Measurements from ENCODE around the gene AGPAT2.

AGPAT2 gene

DNA sequence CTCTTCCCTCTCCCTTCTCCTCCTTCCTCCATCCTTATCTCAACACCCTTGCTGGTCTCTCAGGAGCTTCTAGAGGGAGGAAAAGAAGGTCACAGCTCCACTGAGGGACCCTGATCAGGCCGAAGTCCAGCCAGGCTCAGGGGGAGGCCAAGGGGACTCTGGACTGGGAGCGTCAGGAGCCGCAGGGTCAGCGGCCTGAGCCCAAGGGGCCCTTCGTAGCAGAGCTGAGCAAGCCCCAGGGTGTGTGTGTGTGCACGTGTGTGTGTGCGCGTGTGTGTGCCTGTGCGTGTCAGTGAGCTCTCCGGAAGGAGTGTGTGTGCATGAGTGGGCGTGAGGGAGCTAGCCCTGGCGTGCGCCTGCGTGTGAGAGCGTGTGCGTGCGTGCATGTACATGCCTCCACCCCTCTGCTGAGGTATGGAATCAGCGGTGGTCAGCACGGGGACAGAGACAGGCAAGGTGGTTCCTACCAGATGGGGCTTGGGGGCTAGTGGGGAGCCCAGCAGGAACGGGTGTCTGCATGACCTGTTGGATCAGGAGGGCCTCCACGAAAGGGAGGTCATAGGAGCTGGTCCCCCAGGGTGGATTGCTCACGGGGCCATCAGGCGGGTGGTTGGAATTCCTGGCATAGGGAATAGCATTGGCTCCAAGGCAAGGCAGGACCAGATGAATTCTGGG lies 10.0 kb upstream of the AGPAT2 start:
- Mint-ChIP-seq H3K27me3 (peaks cover 18% of the 10 kb centered on the region), H3K4me1 (peaks cover 70% of the 10 kb centered on the region), H3K9me3 (no peaks in the 10 kb centered on the region), H3K27ac (peak overlapping the region in 1 of 2 donors; percentile 85), H3K4me3 (peak overlapping the region in 1 of 2 donors; percentile 83)
- ATAC-seq = no peak
- DNase-seq = no peak

DNA sequence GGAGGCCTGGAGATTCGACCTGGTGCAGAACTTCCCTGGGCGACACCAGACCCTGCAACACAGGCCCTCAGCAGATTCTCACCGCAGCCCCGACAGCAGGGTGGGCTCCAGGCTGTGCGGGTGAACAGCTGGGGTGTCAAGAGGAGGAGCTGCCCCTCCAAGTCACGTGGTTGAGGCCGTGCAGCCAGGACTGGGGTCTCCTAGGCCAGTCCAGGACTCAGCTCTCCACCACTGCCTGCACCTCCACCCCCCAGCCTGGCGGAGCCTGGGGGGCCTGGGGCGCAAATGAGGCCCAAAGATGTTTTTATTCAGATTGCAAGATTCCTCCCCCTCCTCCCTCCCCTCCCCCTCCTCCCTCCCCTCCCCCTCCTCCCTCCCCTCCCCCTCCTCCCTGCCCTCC lies 9.2 kb upstream of the AGPAT2 start:
- ATAC-seq (no peak), DNase-seq (no peak)
- no peaks in the 10 kb centered on the region for H3K9me3 Mint-ChIP-seq
- H3K4me3 Mint-ChIP-seq = peak overlapping the region in 1 of 2 donors; percentile 76
- peak overlapping the region in 1 of 2 donors; percentile 34 for H3K27ac Mint-ChIP-seq
- peaks cover 62% of the 10 kb centered on the region for H3K4me1 Mint-ChIP-seq
- H3K27me3 Mint-ChIP-seq = peaks cover 18% of the 10 kb centered on the region

DNA sequence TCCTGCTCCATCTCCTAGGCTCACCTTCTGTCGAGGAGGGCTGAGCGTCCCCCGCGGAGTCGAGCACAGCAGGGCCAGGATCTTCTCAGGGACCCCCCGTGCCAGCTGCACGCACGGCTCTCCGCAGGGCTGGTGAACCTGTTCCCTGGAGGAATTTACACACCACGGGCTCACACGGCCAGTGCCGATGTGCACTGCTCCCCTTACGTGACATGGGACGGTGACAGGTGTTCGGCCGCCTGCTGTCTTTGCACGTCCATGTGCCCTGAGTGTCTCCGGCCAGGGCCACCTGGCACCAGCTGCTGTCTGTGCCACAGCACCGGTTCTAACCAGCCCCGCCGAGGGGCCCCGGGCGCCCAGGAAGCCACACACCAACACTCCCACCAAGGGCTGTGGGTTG lies 8.7 kb upstream of the AGPAT2 start:
- Mint-ChIP-seq H3K9me3 (no peaks in the 10 kb centered on the region), H3K27ac (peak overlapping the region in 1 of 2 donors; percentile 19), H3K4me3 (peak overlapping the region in 1 of 2 donors; percentile 76), H3K4me1 (peaks cover 57% of the 10 kb centered on the region), H3K27me3 (peaks cover 18% of the 10 kb centered on the region)
- DNase-seq (no peak), ATAC-seq (no peak)

GRCh38 chr9:136695435-136695895 lies 8.2 kb upstream of the AGPAT2 start:
- Mint-ChIP-seq H3K27me3 (peaks cover 18% of the 10 kb centered on the region), H3K4me1 (peaks cover 52% of the 10 kb centered on the region), H3K4me3 (peak overlapping the region in 1 of 2 donors; percentile 76), H3K9me3 (no peaks in the 10 kb centered on the region), H3K27ac (no peak overlapping the region)
- no peak for ATAC-seq
- no peak for DNase-seq

GRCh38 chr9:136694872-136695247 lies 7.6 kb upstream of the AGPAT2 start:
- no peak for ATAC-seq
- Mint-ChIP-seq H3K27me3 (peaks cover 18% of the 10 kb centered on the region), H3K9me3 (no peaks in the 10 kb centered on the region), H3K4me3 (peak overlapping the region in 1 of 2 donors; percentile 21), H3K4me1 (peaks cover 46% of the 10 kb centered on the region), H3K27ac (peak overlapping the region in 1 of 2 donors; percentile 90)
- DNase-seq = no peak

DNA sequence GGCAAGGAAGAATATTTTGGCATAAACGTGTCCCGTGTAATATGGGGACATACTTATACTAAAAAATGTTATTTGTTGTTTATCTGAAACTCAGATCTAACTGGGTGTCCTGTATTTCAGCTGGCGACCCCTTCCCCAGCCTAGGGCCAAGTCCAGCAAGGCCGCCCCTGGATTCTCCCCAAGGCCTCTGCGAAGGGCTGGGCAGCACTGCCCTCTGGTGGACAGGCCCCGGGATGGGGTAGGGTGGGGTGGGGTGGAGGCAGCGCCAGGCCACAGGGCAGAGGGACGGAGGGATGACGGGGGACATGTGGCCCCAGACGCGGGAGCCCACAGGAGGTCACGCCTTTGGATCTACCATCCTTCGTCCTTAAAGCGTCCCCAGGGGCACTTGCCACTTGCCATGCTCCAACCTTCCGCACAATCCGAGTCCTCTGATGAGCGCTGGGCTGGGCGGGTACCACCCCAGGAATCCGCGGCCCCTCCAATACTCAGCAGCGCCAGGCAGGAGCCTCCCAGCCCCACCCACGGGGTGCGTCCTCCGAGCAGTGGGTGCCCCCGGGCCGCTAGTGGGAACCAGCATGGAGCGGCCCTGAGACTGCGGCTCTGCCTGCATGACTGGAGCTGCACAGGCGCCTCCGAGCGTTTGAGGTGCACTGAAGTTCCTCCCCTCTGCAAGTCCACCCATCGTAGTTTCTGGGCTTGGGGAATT lies 7.1 kb upstream of the AGPAT2 start:
- Mint-ChIP-seq H3K4me3 (no peak overlapping the region), H3K27ac (no peak overlapping the region), H3K27me3 (peaks cover 18% of the 10 kb centered on the region), H3K9me3 (no peaks in the 10 kb centered on the region), H3K4me1 (peaks cover 46% of the 10 kb centered on the region)
- peak; percentile 64 for ATAC-seq
- DNase-seq = no peak

DNA sequence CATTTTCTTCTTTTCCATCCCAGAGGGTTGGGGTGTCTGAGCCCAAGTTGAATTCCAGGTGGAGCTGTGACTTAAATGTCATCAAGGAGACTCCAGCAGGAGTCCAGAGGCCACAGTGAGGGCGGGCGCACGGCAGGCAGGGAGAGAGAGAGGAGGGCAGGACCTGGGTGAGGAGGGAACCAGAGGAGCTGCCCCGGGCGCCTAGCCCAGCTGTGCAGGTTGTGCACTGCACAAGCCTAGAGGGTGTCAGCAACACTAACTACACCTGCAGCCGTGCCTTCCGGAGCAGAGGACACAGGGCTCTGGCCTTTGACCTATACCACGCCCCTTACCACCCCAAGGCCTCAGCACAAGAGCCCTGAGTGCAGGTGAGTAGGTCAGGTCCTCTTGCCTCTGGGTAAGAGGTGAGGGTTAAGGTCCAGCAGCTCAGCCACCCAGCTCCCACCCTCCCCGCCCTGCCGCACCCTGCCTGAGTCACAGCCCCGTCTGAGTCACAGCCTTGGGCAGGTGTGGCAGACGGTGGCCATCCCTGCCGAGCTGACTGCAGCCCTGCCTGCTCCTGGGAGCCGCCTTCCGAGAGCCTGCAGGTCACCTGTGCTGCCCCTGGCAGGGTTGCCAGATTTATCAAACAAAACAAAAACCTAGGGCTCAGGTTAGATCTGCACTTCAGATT lies 6.4 kb upstream of the AGPAT2 start:
- H3K27ac Mint-ChIP-seq = no peak overlapping the region
- no peak for DNase-seq
- H3K4me3 Mint-ChIP-seq = no peak overlapping the region
- ATAC-seq = no peak
- H3K9me3 Mint-ChIP-seq = no peaks in the 10 kb centered on the region
- peaks cover 13% of the 10 kb centered on the region for H3K27me3 Mint-ChIP-seq
- peaks cover 47% of the 10 kb centered on the region for H3K4me1 Mint-ChIP-seq

GRCh38 chr9:136693135-136693489 lies 5.9 kb upstream of the AGPAT2 start:
- Mint-ChIP-seq H3K9me3 (no peaks in the 10 kb centered on the region), H3K4me1 (peaks cover 49% of the 10 kb centered on the region), H3K27ac (no peak overlapping the region), H3K4me3 (no peak overlapping the region), H3K27me3 (peaks cover 10% of the 10 kb centered on the region)
- ATAC-seq (no peak), DNase-seq (no peak)

- H3K27me3 Mint-ChIP-seq = peaks cover 5% of the 10 kb centered on the region
- peaks cover 46% of the 10 kb centered on the region for H3K4me1 Mint-ChIP-seq
- no peak for DNase-seq
- no peak for ATAC-seq
- no peaks in the 10 kb centered on the region for H3K9me3 Mint-ChIP-seq
- no peak overlapping the region for H3K4me3 Mint-ChIP-seq
- H3K27ac Mint-ChIP-seq = no peak overlapping the region
These were observed 5.2 kb upstream of the AGPAT2 start for GRCh38 chr9:136692185-136693134.

GRCh38 chr9:136691316-136692184 lies 4.3 kb upstream of the AGPAT2 start:
- Mint-ChIP-seq H3K9me3 (no peaks in the 10 kb centered on the region), H3K27me3 (no peaks in the 10 kb centered on the region), H3K27ac (no peak overlapping the region), H3K4me1 (peaks cover 38% of the 10 kb centered on the region), H3K4me3 (no peak overlapping the region)
- no peak for ATAC-seq
- DNase-seq = no peak

DNA sequence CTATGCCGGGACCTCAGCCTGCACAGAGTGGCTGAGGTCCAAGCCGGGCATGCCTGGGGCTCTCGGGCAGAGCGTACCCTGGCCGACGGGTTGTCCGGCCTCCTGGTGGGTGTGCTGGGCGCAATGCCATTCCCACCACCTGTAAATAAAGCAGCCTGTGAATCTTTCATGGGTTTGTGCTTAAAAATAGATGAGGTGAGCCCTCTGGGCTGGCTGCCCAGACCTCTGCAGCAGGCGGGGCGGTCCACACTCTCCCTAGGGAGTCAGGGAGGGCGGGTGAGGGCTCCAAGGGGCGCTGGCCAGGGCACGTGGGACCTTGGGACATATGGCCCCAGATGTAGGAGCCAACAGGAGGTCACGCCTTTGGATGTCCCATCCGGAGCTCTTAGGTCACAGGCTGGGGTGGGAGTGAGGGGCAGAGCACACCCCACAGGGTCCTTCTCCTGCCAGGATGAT lies 3.6 kb upstream of the AGPAT2 start:
- DNase-seq (no peak), ATAC-seq (no peak)
- H3K27ac Mint-ChIP-seq = no peak overlapping the region
- H3K4me3 Mint-ChIP-seq = no peak overlapping the region
- no peaks in the 10 kb centered on the region for H3K9me3 Mint-ChIP-seq
- no peaks in the 10 kb centered on the region for H3K27me3 Mint-ChIP-seq
- H3K4me1 Mint-ChIP-seq = peaks cover 37% of the 10 kb centered on the region

- Mint-ChIP-seq H3K27ac (no peak overlapping the region), H3K27me3 (no peaks in the 10 kb centered on the region), H3K4me3 (no peak overlapping the region), H3K9me3 (no peaks in the 10 kb centered on the region), H3K4me1 (peaks cover 37% of the 10 kb centered on the region)
- DNase-seq = no peak
- ATAC-seq = no peak
These were observed 3.0 kb upstream of the AGPAT2 start for GRCh38 chr9:136690104-136690805.

- H3K4me3 Mint-ChIP-seq = no peak overlapping the region
- no peak for DNase-seq
- ATAC-seq = no peak
- peaks cover 29% of the 10 kb centered on the region for H3K4me1 Mint-ChIP-seq
- H3K9me3 Mint-ChIP-seq = no peaks in the 10 kb centered on the region
- no peaks in the 10 kb centered on the region for H3K27me3 Mint-ChIP-seq
- no peak overlapping the region for H3K27ac Mint-ChIP-seq
These were observed 1.8 kb upstream of the AGPAT2 start for GRCh38 chr9:136689108-136689460.
